Measurements from ENCODE around the gene COL9A2.
A peak's percentile ranks its signal among the peaks of the same experiment; 100 is the strongest.
"Not testable (repeated sequence)": the region's sequence is repeated elsewhere in the genome, so short reads cannot be mapped to it uniquely, and the experiment has no call there.

Gene COL9A2

GRCh38 chr1:40316595-40317393, at the start of gene COL9A2:
Gene COL9A2 (minus strand): TSS chr1:40317286. CDS start chr1:40317197, 89 bp downstream.
- no peak for DNase-seq (ENCODE audit: low read depth)

GRCh38 chr1:40363721-40364120, 46.6 kb upstream of the COL9A2 start:
- no peak for DNase-seq (ENCODE audit: low read depth)

GRCh38 chr1:40362699-40363098, 45.6 kb upstream of the COL9A2 start:
- DNase-seq (ENCODE audit: low read depth) = no peak

- no peak for DNase-seq (ENCODE audit: low read depth)
Observed at GRCh38 chr1:40362199-40362598, 45.1 kb upstream of the COL9A2 start.

- no peak for DNase-seq (ENCODE audit: low read depth)
Observed at GRCh38 chr1:40361637-40362036, 44.6 kb upstream of the COL9A2 start.

- no peak for DNase-seq (ENCODE audit: low read depth)
Observed at GRCh38 chr1:40361201-40361600, 44.1 kb upstream of the COL9A2 start.

- DNase-seq (ENCODE audit: low read depth) = no peak
Observed at GRCh38 chr1:40360631-40361030, 43.5 kb upstream of the COL9A2 start.

- DNase-seq (ENCODE audit: low read depth) = no peak
Observed at GRCh38 chr1:40357625-40358024, 40.5 kb upstream of the COL9A2 start.

GRCh38 chr1:40353082-40353481, 36.0 kb upstream of the COL9A2 start:
- DNase-seq (ENCODE audit: low read depth) = no peak

GRCh38 chr1:40352126-40352525, 35.0 kb upstream of the COL9A2 start:
- no peak for DNase-seq (ENCODE audit: low read depth)

- DNase-seq (ENCODE audit: low read depth) = no peak
Observed at GRCh38 chr1:40351124-40351523, 34.0 kb upstream of the COL9A2 start.

- DNase-seq (ENCODE audit: low read depth) = no peak
Observed at GRCh38 chr1:40350391-40350790, 33.3 kb upstream of the COL9A2 start.

- DNase-seq (ENCODE audit: low read depth) = peak; percentile 29
Observed at GRCh38 chr1:40344597-40344996, 27.5 kb upstream of the COL9A2 start.

- DNase-seq (ENCODE audit: low read depth) = not testable (repeated sequence)
Observed at GRCh38 chr1:40342381-40342717, 25.3 kb upstream of the COL9A2 start.

GRCh38 chr1:40341491-40342380, 24.6 kb upstream of the COL9A2 start:
- no peak for DNase-seq (ENCODE audit: low read depth)

- DNase-seq (ENCODE audit: low read depth) = no peak
Observed at GRCh38 chr1:40339420-40340323, 22.6 kb upstream of the COL9A2 start.

GRCh38 chr1:40338745-40339419, 21.8 kb upstream of the COL9A2 start:
- DNase-seq (ENCODE audit: low read depth) = peak; percentile 32

- no peak for DNase-seq (ENCODE audit: low read depth)
Observed at GRCh38 chr1:40337443-40337842, 20.4 kb upstream of the COL9A2 start.

GRCh38 chr1:40332695-40333094, 15.6 kb upstream of the COL9A2 start:
- DNase-seq (ENCODE audit: low read depth) = no peak

- DNase-seq (ENCODE audit: low read depth) = not testable (repeated sequence)
Observed at GRCh38 chr1:40331403-40331802, 14.3 kb upstream of the COL9A2 start.

- DNase-seq (ENCODE audit: low read depth) = no peak
Observed at GRCh38 chr1:40318970-40319621, 2.0 kb upstream of the COL9A2 start.
